GM19372 (cell line): Measurements from ENCODE around the gene CENPO.
"Not testable (repeated sequence)": the region's sequence is repeated elsewhere in the genome, so short reads cannot be mapped to it uniquely, and the experiment has no call there.

Experiments
- ATAC-seq: cut with Tn5 transposase; IDR thresholded peaks from one replicate; pipeline ENCODE4 v1.9.1; 2021; ENCODE audit warnings: mild to moderate bottlenecking, low read depth, moderate library complexity; ENCODE audit not compliant: unreplicated experiment

CENPO gene

GRCh38 chr2:24785671-24786321, 7.4 kb upstream of the CENPO start:
- peak; percentile 85 for ATAC-seq

- ATAC-seq, result no peak
Observed at GRCh38 chr2:24787532-24787931, 5.7 kb upstream of the CENPO start.

GRCh38 chr2:24788816-24789215, 4.4 kb upstream of the CENPO start:
- ATAC-seq, result no peak

- ATAC-seq, result no peak
Observed at GRCh38 chr2:24791452-24791851, 1.8 kb upstream of the CENPO start.

GRCh38 chr2:24792542-24792873, 717 bp upstream of the CENPO start:
- no peak for ATAC-seq

GRCh38 chr2:24793761-24794435, 673 bp downstream of the CENPO start:
- ATAC-seq, result no peak

GRCh38 chr2:24797644-24798043, 4.4 kb downstream of the CENPO start:
- no peak for ATAC-seq

- ATAC-seq, result not testable (repeated sequence)
Observed at GRCh38 chr2:24800487-24800886, 7.3 kb downstream of the CENPO start.

- ATAC-seq, result not testable (repeated sequence)
Observed at GRCh38 chr2:24805811-24806660, 12.8 kb downstream of the CENPO start.

- no peak for ATAC-seq
Observed at GRCh38 chr2:24806661-24807036, 13.4 kb downstream of the CENPO start.

- no peak for ATAC-seq
Observed at GRCh38 chr2:24809316-24810007, 16.2 kb downstream of the CENPO start.

- no peak for ATAC-seq
Observed at GRCh38 chr2:24813691-24814137, 20.5 kb downstream of the CENPO start.

- no peak for ATAC-seq
Observed at GRCh38 chr2:24814516-24814915, 21.3 kb downstream of the CENPO start.

- ATAC-seq, result no peak
Observed at GRCh38 chr2:24815171-24815570, 21.9 kb downstream of the CENPO start.

- no peak for ATAC-seq
Observed at GRCh38 chr2:24816404-24816803, 23.2 kb downstream of the CENPO start.

- ATAC-seq, result no peak
Observed at GRCh38 chr2:24816884-24817283, 23.7 kb downstream of the CENPO start.

- no peak for ATAC-seq
Observed at GRCh38 chr2:24818721-24819167, 25.5 kb downstream of the CENPO start.

- no peak for ATAC-seq
Observed at GRCh38 chr2:24819442-24820174, 26.4 kb downstream of the CENPO start.

- no peak for ATAC-seq
Observed at GRCh38 chr2:24820175-24820513, 26.9 kb downstream of the CENPO start.
